Activated T-cell treated with anti-CD3 and anti-CD28 coated beads for 48 hours (primary cell): ENCODE data around the gene AUTS2.

ENCODE experiments used
- DNase-seq: peaks from one replicate; pipeline ENCODE4 v3.0.0-alpha.2; 2020; ENCODE audit warnings: low read depth

AUTS2 gene

DNA sequence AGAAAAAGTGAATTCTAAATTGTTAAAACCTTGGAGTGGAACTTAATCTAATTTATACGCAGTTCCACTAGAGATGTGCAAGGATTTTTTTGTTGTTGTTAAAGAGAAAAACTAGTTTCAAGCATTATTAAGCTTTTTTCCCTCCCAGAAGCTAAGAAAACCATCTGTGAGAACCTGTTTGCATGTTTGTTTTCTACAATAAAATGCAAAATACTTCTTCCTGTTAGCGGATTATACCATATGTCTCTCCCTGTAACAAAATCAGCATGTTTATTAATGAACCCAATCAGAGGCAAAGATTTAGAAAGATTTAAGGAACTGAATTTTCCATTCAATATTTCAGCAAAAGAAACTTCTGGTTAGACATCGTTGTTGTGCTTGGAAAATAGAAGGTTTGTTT, 953.9 kb downstream of the AUTS2 start:
- no peak for DNase-seq

DNA sequence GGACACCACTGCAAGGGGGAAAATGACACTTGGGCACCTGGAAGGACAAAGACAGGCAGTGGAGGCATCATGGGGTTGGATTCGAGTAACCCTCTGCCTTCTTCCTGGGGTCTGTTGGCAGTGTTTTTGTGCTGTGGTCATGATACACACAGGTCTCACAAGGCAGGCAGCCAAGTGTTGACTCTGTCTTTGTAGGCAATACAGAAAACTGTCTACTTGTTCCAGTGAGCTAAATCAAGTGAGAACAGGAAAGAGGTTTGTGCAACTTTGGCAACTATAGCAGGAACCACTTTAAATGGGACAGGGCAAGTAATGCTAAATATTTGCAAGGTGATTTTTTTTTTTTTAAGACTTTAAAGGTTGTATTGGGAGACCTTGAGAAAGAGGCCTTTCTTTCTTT, 955.1 kb downstream of the AUTS2 start:
- DNase-seq = no peak

DNA sequence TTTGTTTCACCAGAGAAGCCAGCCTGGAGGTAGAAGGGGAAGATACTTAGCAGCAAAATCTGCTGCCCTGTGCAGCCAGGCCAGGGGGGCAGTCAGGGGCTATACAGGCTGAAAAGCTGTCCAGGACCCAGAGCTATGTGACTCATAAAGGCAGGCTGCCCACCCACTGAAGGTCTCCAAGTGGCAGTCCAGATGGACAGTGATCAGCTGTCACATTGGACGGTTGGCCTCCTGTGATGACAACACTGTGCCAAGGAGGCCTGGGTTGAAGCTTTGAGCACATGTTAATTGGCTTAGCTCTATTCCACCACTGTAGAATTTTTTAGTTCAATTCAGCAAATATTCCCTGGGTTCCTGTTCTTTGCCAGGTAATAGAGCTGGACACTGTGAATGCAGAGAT, 956.4 kb downstream of the AUTS2 start:
- DNase-seq = no peak

DNA sequence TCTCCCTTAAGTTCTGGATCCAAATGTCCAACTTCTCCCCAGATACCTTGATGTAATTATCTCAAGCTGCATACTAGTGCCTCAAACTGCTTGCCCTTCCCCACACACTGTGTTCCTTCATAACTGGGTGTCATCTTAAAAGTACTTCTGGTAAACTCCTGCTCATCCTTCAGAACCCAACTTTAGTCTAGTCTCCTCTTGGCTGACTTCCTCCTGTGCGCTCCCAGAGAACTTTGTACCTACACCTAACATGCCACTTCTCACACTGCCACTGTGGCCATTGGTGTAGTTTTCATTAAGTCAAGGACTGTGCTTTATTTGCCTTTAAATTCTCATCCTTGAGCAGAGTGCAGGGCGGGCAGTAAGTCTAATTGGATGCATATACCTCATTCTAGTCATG, 958.5 kb downstream of the AUTS2 start:
- DNase-seq = no peak

DNA sequence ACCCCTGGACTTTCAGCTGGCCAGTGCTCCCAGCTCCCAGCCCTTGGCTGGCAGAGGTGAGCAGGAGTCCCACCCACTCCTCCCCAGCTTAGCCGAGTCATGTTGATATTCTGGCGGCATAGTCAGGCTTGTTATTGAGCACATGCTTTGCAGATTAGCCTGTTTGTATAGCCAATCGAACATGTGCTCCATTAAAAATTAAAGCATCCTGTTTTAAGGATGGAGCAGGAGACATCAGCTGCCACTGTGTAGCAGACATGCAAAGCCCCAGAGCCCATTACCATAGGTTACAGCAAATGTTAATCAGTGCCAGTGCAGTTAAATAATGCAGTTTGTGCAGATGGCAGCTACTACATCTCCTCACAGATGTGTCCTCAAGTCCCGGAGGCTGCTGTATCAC, 959.1 kb downstream of the AUTS2 start:
- DNase-seq = no peak

DNA sequence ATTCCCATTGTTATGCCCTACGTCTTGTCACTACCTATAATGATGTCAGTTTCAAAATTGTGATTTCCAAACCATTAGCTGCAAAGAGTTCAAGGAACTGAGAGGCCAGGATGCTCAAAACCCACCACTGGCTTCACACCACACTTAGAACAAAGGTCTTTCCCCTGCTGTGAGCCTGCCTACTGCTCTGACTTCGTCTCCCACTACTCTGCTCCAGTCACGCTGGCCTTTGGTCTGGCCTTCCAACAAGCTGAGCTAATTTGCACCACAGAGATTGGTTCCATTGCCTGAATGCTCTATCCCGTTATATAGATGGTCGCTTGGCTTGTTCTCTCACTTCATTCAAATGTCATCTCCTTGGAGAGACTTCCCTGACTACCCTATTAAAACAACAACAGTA, 961.5 kb downstream of the AUTS2 start:
- no peak for DNase-seq

DNA sequence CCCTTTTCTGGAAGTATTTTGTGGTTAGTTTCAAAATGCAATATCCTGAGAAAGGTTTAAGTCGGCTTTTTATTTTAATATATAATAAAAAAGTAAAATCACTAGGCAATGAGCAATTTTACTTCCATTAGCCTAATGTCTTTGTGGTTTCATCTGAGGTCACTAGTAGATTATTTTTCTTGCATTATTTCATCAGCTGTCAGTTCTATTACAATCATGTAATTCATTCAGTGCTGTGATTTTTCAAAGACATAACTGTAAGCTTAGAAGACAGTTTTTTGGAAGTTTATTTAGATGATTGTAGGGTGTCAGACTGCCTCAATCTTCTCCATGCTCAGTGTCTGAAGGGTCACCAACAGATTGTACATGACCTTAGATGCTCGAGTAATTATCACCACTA, 965.7 kb downstream of the AUTS2 start:
- no peak for DNase-seq

DNA sequence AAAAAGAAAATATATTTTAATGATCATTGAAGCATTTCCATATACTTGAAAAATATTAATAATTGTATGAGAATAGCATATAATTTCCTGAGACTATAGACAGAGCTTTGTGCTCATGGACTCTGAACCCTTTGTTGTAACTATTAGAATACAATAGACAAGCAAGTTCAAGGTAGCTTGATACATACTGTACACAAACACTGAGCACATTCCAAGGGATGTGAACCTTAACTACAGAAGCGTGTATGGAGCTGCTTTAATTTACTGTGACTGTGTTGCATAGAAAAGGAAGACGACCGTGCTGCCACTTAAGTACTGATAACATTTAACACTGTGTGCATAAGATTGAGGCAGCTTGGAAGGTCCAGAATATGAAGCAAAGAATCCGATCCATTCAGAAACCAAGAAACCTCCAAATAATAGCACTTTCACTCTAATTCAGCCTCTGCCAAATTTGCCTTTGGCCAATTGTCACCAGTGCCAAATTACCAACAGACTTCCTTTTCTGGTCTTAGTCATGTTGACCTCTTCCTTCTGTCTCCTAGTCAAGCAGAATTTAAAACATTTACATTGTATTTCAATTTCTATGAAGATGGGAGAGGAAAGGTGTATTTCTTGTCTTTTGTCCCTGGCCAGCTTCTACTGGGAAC, 967.6 kb downstream of the AUTS2 start:
- DNase-seq = no peak

DNA sequence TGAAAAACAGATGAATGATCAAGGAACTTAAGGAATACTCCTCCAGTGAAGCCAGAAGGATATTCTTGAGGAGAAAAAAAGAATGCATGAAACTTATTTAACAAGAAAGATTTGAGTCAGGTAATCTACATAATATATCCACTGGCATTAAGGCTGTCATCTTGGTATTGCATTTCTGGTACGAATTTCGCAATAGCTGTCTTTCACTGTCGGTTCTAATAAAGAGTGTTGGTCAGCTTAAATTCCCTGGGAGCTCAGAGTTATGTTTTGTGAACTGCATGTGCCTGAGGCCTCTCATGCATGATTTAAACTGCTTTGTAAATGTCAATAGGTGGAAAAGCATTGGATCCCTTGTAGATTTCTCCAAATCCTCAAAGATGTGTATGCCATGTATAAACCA, 968.4 kb downstream of the AUTS2 start:
- no peak for DNase-seq

DNA sequence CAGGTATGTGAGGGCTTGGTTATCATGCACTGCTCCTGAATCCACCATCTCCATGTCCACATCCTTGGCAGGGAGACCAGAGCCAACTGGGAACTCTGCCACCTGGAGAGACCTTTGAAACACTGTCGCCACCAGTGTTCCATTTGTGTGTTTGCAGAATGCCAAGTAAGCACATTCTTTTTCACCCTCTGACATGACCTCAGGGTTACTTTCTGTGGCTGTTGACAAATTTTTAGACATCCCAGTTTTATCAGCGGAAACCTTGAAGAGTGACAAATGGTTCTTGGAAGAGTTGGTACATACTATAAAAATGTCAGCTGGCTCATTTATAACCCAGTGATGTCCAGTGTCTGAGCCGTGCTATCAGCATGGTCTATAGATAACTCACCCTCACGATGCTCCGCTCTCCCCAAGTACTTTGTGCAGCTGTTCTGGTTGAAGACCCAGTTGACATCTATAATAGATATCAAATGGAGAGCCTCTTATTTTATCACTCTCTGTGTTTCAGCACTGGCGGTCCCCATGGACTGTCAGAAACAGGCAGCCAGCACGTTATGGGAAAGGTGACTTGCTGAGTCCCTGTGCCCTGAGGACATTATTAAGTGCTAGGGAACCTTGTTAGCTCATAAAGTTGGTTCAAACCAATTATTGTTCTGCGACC, 970.5 kb downstream of the AUTS2 start:
- DNase-seq = no peak

DNA sequence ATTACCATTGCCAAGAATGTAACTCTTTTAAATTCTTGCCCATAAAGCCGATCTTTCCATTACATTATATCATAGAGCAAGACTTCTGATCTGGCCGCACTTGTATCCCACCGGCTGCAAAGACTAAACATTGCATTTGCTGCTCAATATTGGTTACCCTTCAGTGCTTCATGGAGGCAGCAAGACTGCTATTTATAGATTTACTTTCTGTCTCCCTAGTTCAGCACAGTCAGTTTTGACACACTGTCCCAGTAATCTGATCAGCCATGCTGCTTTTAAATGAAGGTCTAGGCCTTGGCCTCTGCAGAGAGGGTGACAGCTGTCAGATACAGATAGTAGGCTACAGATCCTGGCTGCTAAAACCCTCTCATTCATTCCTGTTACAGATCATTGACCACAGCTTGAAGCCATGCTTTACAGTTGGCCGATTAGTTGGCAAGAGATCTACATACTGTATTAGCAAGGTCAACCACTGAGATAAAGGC, 971.1 kb downstream of the AUTS2 start:
- no peak for DNase-seq

DNA sequence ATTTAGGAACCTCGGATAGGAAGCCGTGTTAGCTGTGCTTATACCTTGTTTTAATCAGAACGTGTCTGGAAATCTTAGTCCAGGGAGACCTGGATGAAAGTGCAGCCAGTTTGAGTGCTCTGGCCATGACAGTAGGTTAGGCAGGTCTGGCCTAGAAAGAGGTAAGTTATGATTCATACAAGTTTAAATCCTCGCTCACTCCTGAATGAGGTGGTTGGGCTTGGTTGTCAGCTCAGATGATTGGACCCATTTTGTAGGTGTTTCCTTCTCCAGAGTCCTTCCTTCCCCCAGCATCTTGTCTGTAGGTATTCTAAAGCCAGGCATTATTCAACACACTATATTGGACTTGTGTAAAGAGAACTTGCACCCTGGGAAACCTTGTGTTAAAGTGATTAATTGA, 971.8 kb downstream of the AUTS2 start:
- no peak for DNase-seq

DNA sequence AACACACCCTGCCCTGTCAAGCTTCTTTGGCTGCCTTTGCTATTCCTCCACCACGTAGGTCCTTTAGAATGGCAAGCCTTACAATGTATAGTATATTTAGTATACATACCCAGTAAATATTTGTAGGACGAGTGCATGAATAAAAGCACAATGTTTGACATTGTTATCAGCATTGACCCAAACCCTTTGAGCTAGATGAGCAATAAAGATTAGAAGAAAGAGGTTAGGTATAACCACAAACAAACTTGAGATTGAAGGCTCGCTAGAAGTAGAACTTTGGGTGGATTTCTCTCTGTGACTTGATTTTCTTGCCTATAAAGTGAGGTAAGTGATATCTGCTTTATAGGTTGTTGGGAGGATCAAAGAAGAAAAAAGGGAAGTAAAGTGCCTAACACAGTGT, 972.7 kb downstream of the AUTS2 start:
- DNase-seq = no peak

DNA sequence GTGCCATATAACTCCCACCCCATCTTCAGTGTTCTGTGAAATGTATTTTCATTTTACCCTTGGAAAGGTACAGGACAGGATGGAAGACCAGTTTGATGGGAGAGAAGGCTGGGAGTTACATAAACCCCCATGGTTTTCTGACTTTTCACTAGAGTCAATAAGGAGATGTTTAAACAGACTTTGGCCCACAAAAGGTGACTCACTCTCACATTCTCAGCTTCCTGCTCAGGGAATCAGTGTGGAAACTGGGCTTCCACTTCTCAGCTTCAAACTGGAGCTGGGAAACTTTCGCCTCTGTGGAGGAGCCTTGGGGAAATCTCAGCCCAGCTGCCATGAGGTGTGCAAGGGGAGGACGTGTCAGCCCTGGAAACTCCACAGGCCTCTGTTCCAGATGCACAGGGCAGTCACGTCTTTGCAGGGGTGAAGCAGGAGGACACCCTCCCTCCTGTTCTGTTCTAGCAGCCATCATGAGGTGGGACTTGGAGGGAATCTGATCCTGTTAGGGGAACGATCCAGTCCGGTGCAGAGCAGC, 973.2 kb downstream of the AUTS2 start:
- DNase-seq = no peak

DNA sequence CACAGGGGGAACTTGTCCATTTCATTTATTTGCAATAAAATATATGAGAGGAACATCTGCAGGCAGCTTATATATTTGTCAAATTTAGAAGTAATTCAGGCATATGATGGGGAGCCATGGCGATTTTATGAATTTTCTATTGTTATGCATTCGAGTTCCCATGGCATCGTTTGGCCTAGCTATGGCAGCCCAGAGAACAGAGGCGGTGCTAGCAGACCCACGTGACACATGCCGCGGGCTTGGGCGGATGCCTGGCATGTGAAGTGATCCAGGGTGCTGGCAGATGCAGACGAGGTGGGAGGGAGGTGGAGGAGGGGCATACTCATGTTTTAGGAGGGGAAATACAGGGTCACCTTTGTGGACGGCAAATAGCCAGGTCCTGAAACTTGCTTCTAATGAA, 973.7 kb downstream of the AUTS2 start:
- DNase-seq = no peak

DNA sequence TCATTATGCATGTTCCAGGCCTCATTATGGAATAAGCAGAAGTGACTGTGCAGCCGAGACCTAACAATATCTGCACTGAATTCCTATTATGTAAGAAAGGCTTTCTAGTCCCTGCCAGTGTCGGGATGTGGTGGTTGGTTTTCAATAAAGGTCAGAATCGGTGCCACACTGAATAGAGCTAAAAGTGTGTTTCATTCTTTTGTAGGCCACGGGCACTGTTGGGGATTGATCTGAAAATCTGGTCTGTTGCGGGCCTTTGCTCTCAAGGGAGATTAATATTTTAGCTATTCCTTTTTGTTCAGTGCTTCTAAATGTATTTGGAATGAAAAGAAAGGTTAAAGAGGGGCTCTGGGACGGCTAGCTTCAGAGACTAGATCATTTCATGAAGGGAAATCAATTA, 974.3 kb downstream of the AUTS2 start:
- DNase-seq = no peak

DNA sequence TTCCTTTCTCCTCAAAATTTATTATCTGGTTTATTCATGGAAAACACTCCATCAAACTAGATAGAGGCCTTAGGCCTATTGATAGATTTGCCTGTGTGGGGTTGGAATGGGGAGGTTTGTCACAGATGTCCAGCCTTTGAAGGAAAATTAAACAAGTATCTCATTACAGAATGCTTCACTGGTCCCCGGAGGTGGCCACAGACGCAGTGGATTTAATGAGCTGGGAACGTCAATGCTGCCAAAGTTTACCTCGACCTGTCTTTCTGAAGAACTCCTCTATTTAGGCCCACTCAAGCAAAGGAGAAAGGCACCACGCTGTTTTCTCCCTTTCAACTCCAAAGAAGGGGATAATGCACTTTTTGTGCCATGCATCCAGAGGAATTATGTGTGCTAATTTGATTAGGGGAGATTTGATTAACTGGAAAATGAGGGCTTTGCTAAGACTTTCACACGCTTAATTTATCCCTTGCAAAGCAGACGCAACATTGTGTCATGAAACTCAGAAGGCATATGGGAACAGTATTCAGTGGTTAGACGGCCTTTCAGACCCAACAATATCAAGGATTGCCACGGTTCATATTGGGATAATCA, 974.9 kb downstream of the AUTS2 start:
- DNase-seq = no peak

DNA sequence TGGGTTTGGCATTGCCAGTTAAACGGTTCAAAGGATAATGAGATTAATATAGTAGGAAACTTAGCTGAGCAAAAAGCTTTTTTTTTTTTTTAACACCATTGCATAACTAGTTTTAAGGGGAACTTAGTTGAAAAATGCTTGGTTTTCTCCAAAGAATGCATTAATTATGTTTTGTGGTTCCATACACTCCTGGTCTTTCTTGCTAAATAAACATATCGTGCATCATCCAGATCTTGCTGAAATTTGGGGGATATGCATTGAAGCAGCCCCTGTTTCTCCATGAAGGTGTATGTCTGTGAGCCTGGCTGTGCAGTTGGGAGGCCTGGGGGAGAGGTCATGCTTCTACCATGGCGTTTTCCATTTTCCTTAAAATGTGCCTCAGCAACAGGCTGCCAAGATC, 975.4 kb downstream of the AUTS2 start:
- DNase-seq = no peak

DNA sequence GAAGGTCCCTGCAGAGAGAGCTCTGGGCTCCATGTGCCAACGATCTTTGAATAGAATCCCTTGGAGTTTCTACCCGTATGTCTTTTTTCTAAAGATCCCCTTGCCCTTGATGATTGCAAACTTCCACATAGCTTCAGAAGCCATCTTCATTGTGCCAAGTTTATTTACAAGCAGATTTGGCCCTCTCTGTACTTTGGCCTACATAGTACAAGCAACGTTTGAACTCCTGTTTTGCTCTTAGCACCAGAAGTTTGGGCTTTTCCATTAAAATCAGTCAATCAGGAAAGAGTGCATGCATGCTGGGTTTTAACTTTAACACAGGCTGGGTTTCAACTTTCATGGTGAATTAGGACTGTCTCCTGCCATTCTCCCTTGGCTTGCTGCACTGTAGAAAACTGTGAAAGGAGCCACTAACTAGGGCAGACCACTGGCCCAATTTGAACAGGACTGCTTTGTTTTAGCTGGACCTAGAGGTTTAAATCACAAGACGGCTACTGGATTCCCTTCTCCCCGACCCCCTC, 976.1 kb downstream of the AUTS2 start:
- no peak for DNase-seq

DNA sequence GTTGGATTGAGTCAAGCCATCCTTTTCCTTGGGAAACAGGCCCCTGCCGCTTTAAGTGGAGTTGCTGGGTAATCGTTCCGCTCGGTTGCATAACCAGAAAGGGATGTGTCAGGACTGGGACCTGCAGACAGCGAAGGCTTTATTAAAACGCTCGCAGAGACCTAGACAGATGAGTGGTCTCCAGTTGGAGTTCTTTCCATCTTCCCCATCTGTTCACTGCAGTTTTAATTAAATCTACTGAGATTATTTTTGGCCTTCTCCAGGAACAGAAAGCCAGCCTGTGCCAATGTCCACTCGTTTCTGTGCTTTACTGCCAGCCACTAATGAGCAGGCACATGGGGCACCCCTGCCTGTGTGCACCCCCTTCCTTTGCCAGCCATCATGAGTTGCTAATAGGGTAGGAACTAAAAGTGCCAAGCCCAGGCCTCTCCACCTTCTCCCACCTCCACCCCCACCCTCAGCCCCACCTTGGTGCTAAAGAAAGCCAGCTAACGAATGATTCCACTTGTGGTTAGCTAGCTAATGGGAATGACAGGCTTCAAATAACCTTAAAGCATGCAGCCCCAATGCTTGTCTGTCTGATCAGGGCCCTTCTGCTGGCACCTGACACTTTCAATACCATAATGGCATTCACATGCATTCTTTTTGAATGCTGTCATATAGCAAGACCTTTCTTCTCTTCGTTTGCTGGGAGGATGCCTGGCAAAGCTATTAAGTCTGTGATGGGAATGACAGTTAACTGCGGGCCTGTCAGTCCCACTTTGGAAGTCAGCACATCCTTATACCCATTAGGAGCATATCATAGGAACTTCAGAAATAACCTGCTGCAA, 976.9 kb downstream of the AUTS2 start:
- DNase-seq = no peak

DNA sequence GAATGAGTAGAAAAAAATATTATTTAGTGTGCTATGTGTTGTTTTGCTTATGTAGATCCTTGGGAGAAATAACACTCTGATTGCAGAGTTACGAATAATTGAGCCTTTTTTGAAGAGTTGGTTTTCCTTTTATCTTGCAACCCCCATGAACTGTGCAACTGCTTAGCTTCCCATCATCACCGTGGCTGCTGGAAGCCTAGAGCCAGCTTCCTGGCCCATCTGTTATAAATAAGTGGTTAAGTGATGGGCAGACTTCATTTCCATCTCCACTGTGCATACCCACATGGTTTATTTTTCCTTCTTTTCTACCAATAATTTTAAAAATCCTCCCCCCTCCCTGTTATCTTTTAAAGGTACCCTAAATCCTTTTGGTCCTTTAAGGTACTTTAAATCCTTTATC, 978.8 kb downstream of the AUTS2 start:
- no peak for DNase-seq

DNA sequence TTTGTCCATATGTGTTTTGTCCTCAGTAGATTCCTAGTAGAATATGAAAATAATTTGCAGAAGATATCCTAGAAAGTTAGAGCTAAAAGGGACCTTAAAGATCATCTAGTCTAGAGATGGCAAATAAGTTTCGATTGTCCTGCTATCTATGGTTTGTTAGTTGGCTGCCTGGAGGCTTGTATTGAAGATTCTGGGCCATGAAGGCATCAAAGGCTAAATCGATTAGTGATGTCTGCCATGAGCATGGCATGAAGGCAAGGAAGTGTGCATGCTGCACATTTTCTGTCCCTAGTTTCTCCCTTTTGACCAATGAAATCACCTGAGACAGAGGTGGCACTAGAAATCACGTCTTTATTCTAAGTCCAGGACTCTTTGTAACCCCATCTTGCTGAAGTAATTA, 979.9 kb downstream of the AUTS2 start:
- no peak for DNase-seq
